Measurements from ENCODE around the gene UBXN2A.

DNA sequence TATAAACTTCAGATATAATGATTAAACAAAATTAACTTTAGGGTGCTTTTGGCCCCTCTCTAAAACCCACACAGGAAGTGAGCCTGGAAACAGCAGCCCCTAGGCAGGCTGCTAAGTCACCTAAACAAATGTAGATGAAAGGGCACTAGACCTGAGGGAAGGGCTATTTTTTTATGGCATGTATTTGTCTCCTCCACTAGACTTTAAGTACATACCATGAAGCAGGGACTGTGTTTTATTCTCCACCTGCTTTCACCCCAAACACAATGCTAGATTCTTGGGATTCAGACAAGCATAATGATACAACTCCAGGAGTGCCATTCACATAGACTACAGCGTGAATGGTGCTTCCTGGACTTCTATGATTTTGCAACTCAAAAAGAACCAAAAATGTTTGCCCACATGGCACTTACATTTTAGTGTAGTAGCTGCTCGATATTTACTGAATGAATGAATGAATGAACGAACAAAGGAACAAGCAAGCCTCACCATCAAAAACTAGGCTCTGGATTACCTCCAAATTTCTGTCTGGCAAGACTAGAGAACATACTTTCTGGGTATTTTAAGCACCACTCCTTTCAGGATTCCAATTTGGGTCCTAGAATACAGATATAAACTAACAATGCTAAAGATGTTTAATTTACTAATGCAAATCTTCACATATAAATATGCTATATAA is 23.4 kb upstream of the UBXN2A start:
- TF ChIP-seq, protein P1, sequence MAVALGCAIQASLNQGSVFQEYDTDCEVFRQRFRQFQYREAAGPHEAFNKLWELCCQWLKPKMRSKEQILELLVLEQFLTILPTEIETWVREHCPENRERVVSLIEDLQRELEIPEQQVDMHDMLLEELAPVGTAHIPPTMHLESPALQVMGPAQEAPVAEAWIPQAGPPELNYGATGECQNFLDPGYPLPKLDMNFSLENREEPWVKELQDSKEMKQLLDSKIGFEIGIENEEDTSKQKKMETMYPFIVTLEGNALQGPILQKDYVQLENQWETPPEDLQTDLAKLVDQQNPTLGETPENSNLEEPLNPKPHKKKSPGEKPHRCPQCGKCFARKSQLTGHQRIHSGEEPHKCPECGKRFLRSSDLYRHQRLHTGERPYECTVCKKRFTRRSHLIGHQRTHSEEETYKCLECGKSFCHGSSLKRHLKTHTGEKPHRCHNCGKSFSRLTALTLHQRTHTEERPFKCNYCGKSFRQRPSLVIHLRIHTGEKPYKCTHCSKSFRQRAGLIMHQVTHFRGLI (tag by site-specific recombination; IDR thresholded peaks at IDR 0.05) = no peak
- no peak for TF ChIP-seq ZNF792 (tag by site-specific recombination; IDR thresholded peaks at IDR 0.05)
- TF ChIP-seq, protein P2, sequence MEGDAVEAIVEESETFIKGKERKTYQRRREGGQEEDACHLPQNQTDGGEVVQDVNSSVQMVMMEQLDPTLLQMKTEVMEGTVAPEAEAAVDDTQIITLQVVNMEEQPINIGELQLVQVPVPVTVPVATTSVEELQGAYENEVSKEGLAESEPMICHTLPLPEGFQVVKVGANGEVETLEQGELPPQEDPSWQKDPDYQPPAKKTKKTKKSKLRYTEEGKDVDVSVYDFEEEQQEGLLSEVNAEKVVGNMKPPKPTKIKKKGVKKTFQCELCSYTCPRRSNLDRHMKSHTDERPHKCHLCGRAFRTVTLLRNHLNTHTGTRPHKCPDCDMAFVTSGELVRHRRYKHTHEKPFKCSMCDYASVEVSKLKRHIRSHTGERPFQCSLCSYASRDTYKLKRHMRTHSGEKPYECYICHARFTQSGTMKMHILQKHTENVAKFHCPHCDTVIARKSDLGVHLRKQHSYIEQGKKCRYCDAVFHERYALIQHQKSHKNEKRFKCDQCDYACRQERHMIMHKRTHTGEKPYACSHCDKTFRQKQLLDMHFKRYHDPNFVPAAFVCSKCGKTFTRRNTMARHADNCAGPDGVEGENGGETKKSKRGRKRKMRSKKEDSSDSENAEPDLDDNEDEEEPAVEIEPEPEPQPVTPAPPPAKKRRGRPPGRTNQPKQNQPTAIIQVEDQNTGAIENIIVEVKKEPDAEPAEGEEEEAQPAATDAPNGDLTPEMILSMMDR (tag by site-specific recombination; IDR thresholded peaks at IDR 0.05) = no peak
- no peak for TF ChIP-seq SP7 (tag by site-specific recombination; IDR thresholded peaks at IDR 0.05)
- TF ChIP-seq, protein P3, sequence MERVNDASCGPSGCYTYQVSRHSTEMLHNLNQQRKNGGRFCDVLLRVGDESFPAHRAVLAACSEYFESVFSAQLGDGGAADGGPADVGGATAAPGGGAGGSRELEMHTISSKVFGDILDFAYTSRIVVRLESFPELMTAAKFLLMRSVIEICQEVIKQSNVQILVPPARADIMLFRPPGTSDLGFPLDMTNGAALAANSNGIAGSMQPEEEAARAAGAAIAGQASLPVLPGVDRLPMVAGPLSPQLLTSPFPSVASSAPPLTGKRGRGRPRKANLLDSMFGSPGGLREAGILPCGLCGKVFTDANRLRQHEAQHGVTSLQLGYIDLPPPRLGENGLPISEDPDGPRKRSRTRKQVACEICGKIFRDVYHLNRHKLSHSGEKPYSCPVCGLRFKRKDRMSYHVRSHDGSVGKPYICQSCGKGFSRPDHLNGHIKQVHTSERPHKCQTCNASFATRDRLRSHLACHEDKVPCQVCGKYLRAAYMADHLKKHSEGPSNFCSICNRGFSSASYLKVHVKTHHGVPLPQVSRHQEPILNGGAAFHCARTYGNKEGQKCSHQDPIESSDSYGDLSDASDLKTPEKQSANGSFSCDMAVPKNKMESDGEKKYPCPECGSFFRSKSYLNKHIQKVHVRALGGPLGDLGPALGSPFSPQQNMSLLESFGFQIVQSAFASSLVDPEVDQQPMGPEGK (tag by site-specific recombination; IDR thresholded peaks at IDR 0.05) = no peak
- no peak for TF ChIP-seq ZNF157 (tag by site-specific recombination; IDR thresholded peaks at IDR 0.05)
- TF ChIP-seq ZIC2 (tag by site-specific recombination; IDR thresholded peaks at IDR 0.05) = no peak
- TF ChIP-seq ZNF707 (tag by site-specific recombination; IDR thresholded peaks at IDR 0.05) = no peak
- TF ChIP-seq ZNF473 (tag by site-specific recombination; IDR thresholded peaks at IDR 0.05) = no peak

All from HEK293 (cell line).